GM23338 (cell line): ENCODE measurements around the gene MBNL1. TPM values are rescaled to one million over a fixed set of nuclear protein-coding genes. Genes with fewer than 3 reads are reported as not detected.

Experiments used
- ATAC-seq: fragments of 200-7000 bp; cut with Tn5 transposase; 3 replicates; pipeline ENCODE4 v1.9.1; 2020
- DNase-seq: peaks from one replicate; pipeline ENCODE4 v3.0.0-alpha.2; 2015; ENCODE audit warnings: low spot score
- H2AFZ ChIP-seq: fragments of 200-600 bp; sonication (generic); 2 replicates; pipeline ENCODE4 v1.8.0; 2016; ENCODE audit warnings: antibody characterized with exemption, mild to moderate bottlenecking, moderate library complexity
- H3F3A ChIP-seq: fragments of 200-600 bp; sonication (generic); replicated peaks from 2 replicates; pipeline ENCODE4 v1.8.0; 2017; ENCODE audit warnings: antibody characterized with exemption, mixed run types, low read depth
- H3K27ac ChIP-seq: fragments of 200-600 bp; sonication (generic); 2 replicates; pipeline ENCODE4 v1.6.1; 2016; ENCODE audit warnings: low read depth
- H3K27me3 ChIP-seq: fragments of 200-600 bp; sonication (generic); 2 replicates; pipeline ENCODE4 v1.8.0; 2016; ENCODE audit warnings: mild to moderate bottlenecking, mixed run types, moderate library complexity; ENCODE audit not compliant: insufficient read depth
- H3K36me3 ChIP-seq: fragments of 200-600 bp; sonication (generic); 2 replicates; pipeline ENCODE4 v1.8.0; 2016; ENCODE audit warnings: mild to moderate bottlenecking; ENCODE audit not compliant: insufficient read depth
- H3K4me1 ChIP-seq: fragments of 200-600 bp; sonication (generic); 2 replicates; pipeline ENCODE4 v1.8.0; 2016; ENCODE audit warnings: mild to moderate bottlenecking, moderate library complexity; ENCODE audit not compliant: insufficient read depth
- H3K4me2 ChIP-seq: fragments of 200-600 bp; sonication (generic); 2 replicates; pipeline ENCODE4 v1.7.1; 2017; ENCODE audit warnings: mixed run types
- H3K4me3 ChIP-seq: fragments of 200-600 bp; sonication (generic); 2 replicates; pipeline ENCODE4 v1.6.1; 2016; ENCODE audit warnings: mixed run types
- H3K79me2 ChIP-seq: fragments of 200-600 bp; sonication (generic); replicated peaks from 2 replicates; pipeline ENCODE4 v1.8.0; 2017; ENCODE audit warnings: mild to moderate bottlenecking; ENCODE audit not compliant: insufficient read depth
- H3K9me2 ChIP-seq: fragments of 200-600 bp; sonication (generic); 2 replicates; pipeline ENCODE4 v1.8.0; 2017; ENCODE audit not compliant: insufficient read depth
- H4K20me1 ChIP-seq: fragments of 200-600 bp; sonication (generic); replicated peaks from 2 replicates; pipeline ENCODE4 v1.8.0; 2017; ENCODE audit warnings: mild to moderate bottlenecking; ENCODE audit not compliant: insufficient read depth
- H3K27ac Mint-ChIP-seq: 2 replicates; pipeline ENCODE4 v1.8.0; 2020; ENCODE audit warnings: inconsistent platforms, mild to moderate bottlenecking, moderate library complexity, mixed read lengths
- H3K27me3 Mint-ChIP-seq: 3 replicates; pipeline ENCODE4 v1.8.0; 2022; ENCODE audit warnings: low read depth, mild to moderate bottlenecking, moderate library complexity, mixed read lengths, inconsistent platforms; ENCODE audit not compliant: insufficient read depth, poor library complexity
- H3K36me3 Mint-ChIP-seq: 3 replicates; pipeline ENCODE4 v1.8.0; 2021; ENCODE audit warnings: low read depth, mild to moderate bottlenecking, inconsistent platforms, moderate library complexity, mixed read lengths
- H3K4me1 Mint-ChIP-seq: 3 replicates; pipeline ENCODE4 v1.8.0; 2020; ENCODE audit warnings: mild to moderate bottlenecking, inconsistent platforms, mixed read lengths
- H3K4me3 Mint-ChIP-seq: 3 replicates; pipeline ENCODE4 v1.8.0; 2021; ENCODE audit warnings: moderate library complexity, mild to moderate bottlenecking, inconsistent platforms, mixed read lengths
- H3K9me3 Mint-ChIP-seq: 3 replicates; pipeline ENCODE4 v1.8.0; 2020; ENCODE audit warnings: moderate library complexity, mild to moderate bottlenecking, inconsistent platforms, mixed read lengths
- CREB1 ChIP-seq: fragments of 250-450 bp; sonication (Bioruptor Pico); IDR thresholded peaks from 2 replicates; pipeline ENCODE4 v1.5.0; 2020; ENCODE audit warnings: low read depth, mild to moderate bottlenecking, moderate library complexity
- EZH2 ChIP-seq: fragments of 200-600 bp; sonication (generic); IDR thresholded peaks from one replicate; pipeline ENCODE4 v1.8.0; 2017; ENCODE audit warnings: antibody characterized with exemption, mild to moderate bottlenecking, low read depth; ENCODE audit not compliant: unreplicated experiment
- EZH2phosphoT487 ChIP-seq: fragments of 200-600 bp; sonication (generic); IDR thresholded peaks from one replicate; pipeline ENCODE4 v1.8.1; 2018; ENCODE audit warnings: antibody characterized with exemption; ENCODE audit not compliant: unreplicated experiment
- NANOG ChIP-seq: IDR thresholded peaks from 2 replicates; pipeline ENCODE4 v1.6.1; 2016; ENCODE audit warnings: antibody characterized with exemption, borderline replicate concordance
- POLR2AphosphoS5 ChIP-seq: IDR thresholded peaks from 2 replicates; pipeline ENCODE4 v1.6.1; 2016; ENCODE audit warnings: antibody characterized with exemption, low read depth
- STAT1 ChIP-seq: IDR thresholded peaks from one replicate; pipeline ENCODE4 v1.6.1; 2016; ENCODE audit warnings: antibody characterized with exemption; ENCODE audit not compliant: unreplicated experiment
- ZNF114 ChIP-seq: fragments of 250-450 bp; sonication (Bioruptor Pico); IDR thresholded peaks from 2 replicates; pipeline ENCODE4 v1.5.0; 2020; ENCODE audit warnings: mild to moderate bottlenecking, moderate library complexity
- ZNF331 ChIP-seq: fragments of 250-450 bp; sonication (Bioruptor Pico); IDR thresholded peaks from 2 replicates; pipeline ENCODE4 v1.5.0; 2020; ENCODE audit warnings: low read depth, mild to moderate bottlenecking, moderate library complexity
- polyA plus RNA-seq: library from polyadenylated mRNA; unstranded; fragments of >200 nt; fragmentation: Nextera tagmentation; extraction: Ambion mirVana; gene quantifications from 2 replicates; pipeline ENCODE4 v1.2.1, GENCODE V29; 2016
- total RNA-seq: library from RNA; depleted of rRNA; stranded (reverse); fragments of >200 nt; shearing (Covaris generic); gene quantifications from 2 replicates; pipeline ENCODE4 v1.2.3, GENCODE V29; 2014
- TF ChIP-seq, protein P1 (sequence below): fragments of 250-450 bp; sonication (Bioruptor Pico); IDR thresholded peaks from 2 replicates; pipeline ENCODE4 v1.5.0; 2020; ENCODE audit warnings: mild to moderate bottlenecking, moderate library complexity
- TF ChIP-seq, protein P2 (sequence below): IDR thresholded peaks from 2 replicates; pipeline ENCODE4 v1.6.1; 2016; ENCODE audit warnings: antibody characterized with exemption
- TF ChIP-seq, protein P3 (sequence below), 2 experiments: fragments of 200-600 bp in 1 of 2; sonication (generic) in 1 of 2; conservative IDR thresholded peaks; 2 replicates each; pipeline versions ENCODE4 v1.5.1 to v1.6.1; 2016 to 2017; ENCODE audit warnings: antibody characterized with exemption in 2 of 2, low read depth in 2 of 2, mild to moderate bottlenecking in 2 of 2, moderate library complexity in 1 of 2
- TF ChIP-seq, protein P4 (sequence below): IDR thresholded peaks from one replicate; pipeline ENCODE4 v1.6.1; 2018; ENCODE audit warnings: antibody characterized with exemption; ENCODE audit not compliant: unreplicated experiment

The MBNL1 gene
- total and polyA plus RNA-seq, 2 experiments from 2014 or later: 9.4 to 23.2 TPM

DNA sequence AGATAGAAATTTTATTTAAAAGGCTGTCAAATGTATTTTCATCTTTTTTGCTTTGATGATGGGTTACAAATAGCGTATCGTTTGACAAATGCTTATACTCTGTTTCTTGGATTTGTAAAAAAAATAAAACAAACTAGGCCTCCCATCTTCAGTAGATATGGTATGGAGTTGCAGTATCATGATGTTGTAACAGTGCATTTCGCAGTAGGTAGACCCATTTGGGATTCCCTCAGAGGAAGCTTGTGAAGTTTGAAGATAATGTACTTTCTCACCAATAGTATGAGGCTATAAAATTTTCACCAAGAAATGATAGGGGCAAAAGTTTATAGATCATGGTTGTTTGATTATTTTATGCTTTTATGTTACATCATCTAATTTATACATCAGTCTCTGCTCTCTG lies 10.8 kb downstream of the MBNL1 start (continued):
- TF ChIP-seq, protein P1, sequence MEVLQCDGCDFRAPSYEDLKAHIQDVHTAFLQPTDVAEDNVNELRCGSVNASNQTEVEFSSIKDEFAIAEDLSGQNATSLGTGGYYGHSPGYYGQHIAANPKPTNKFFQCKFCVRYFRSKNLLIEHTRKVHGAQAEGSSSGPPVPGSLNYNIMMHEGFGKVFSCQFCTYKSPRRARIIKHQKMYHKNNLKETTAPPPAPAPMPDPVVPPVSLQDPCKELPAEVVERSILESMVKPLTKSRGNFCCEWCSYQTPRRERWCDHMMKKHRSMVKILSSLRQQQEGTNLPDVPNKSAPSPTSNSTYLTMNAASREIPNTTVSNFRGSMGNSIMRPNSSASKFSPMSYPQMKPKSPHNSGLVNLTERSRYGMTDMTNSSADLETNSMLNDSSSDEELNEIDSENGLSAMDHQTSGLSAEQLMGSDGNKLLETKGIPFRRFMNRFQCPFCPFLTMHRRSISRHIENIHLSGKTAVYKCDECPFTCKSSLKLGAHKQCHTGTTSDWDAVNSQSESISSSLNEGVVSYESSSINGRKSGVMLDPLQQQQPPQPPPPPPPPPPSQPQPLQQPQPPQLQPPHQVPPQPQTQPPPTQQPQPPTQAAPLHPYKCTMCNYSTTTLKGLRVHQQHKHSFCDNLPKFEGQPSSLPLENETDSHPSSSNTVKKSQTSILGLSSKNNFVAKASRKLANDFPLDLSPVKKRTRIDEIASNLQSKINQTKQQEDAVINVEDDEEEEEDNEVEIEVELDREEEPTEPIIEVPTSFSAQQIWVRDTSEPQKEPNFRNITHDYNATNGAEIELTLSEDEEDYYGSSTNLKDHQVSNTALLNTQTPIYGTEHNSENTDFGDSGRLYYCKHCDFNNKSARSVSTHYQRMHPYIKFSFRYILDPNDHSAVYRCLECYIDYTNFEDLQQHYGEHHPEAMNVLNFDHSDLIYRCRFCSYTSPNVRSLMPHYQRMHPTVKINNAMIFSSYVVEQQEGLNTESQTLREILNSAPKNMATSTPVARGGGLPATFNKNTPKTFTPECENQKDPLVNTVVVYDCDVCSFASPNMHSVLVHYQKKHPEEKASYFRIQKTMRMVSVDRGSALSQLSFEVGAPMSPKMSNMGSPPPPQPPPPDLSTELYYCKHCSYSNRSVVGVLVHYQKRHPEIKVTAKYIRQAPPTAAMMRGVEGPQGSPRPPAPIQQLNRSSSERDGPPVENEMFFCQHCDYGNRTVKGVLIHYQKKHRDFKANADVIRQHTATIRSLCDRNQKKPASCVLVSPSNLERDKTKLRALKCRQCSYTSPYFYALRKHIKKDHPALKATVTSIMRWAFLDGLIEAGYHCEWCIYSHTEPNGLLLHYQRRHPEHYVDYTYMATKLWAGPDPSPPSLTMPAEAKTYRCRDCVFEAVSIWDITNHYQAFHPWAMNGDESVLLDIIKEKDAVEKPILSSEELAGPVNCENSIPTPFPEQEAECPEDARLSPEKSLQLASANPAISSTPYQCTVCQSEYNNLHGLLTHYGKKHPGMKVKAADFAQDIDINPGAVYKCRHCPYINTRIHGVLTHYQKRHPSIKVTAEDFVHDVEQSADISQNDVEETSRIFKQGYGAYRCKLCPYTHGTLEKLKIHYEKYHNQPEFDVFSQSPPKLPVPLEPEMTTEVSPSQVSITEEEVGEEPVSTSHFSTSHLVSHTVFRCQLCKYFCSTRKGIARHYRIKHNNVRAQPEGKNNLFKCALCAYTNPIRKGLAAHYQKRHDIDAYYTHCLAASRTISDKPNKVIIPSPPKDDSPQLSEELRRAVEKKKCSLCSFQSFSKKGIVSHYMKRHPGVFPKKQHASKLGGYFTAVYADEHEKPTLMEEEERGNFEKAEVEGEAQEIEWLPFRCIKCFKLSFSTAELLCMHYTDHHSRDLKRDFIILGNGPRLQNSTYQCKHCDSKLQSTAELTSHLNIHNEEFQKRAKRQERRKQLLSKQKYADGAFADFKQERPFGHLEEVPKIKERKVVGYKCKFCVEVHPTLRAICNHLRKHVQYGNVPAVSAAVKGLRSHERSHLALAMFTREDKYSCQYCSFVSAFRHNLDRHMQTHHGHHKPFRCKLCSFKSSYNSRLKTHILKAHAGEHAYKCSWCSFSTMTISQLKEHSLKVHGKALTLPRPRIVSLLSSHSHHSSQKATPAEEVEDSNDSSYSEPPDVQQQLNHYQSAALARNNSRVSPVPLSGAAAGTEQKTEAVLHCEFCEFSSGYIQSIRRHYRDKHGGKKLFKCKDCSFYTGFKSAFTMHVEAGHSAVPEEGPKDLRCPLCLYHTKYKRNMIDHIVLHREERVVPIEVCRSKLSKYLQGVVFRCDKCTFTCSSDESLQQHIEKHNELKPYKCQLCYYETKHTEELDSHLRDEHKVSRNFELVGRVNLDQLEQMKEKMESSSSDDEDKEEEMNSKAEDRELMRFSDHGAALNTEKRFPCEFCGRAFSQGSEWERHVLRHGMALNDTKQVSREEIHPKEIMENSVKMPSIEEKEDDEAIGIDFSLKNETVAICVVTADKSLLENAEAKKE (CRISPR knock-in tag): no peak
- TF ChIP-seq, protein P2, sequence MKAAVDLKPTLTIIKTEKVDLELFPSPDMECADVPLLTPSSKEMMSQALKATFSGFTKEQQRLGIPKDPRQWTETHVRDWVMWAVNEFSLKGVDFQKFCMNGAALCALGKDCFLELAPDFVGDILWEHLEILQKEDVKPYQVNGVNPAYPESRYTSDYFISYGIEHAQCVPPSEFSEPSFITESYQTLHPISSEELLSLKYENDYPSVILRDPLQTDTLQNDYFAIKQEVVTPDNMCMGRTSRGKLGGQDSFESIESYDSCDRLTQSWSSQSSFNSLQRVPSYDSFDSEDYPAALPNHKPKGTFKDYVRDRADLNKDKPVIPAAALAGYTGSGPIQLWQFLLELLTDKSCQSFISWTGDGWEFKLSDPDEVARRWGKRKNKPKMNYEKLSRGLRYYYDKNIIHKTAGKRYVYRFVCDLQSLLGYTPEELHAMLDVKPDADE: no peak
- no peak for TF ChIP-seq POLR2AphosphoS5
- no peak for TF ChIP-seq STAT1
- no peak for TF ChIP-seq NANOG

DNA sequence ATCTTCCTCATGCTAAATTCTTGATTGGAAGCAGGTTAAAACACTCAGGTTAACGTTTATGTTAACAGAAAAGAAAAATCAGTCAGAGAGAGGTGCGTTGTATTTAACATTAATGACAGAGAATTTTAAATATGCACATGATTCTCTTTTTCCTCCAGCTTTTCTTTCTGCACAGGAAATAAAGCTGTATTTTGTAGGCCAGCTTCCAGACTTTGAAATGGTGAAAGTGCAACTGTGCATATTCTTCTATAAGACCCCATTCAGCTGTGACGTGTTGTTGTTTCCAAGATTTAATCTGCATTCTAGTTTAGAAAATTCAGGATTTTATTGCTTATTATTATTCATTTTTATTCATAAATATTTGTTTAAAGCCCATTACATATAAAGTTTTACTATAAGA lies 11.8 kb downstream of the MBNL1 start:
- peaks cover 17% of the 10 kb centered on the region for H3K4me1 ChIP-seq
- no peaks in the 10 kb centered on the region for H3K36me3 ChIP-seq
- no peak overlapping the region for H2AFZ ChIP-seq
- Mint-ChIP-seq H3K36me3 (no peaks in the 10 kb centered on the region), H3K27me3 (peaks cover 1% of the 10 kb centered on the region), H3K27ac (no peak overlapping the region; the same call in 1 of the 2 replicates), H3K9me3 (no peaks in the 10 kb centered on the region), H3K4me3 (no peak overlapping the region), H3K4me1 (peaks cover 45% of the 10 kb centered on the region)
- H3K27me3 ChIP-seq: no peaks in the 10 kb centered on the region
- H3K4me2 ChIP-seq: no peak overlapping the region
- H4K20me1 ChIP-seq: no peaks in the 10 kb centered on the region; the same call in 1 of the 2 replicates
- H3K9me2 ChIP-seq: no peaks in the 10 kb centered on the region
- DNase-seq (no peak), ATAC-seq (no peak)
- H3F3A ChIP-seq: no peaks in the 10 kb centered on the region
- H3K79me2 ChIP-seq: peaks cover 97% of the 10 kb centered on the region
- no peak overlapping the region for H3K27ac ChIP-seq
- H3K4me3 ChIP-seq: no peak overlapping the region
- TF ChIP-seq ZNF331 (CRISPR knock-in tag) (no peak), CREB1 (CRISPR knock-in tag) (no peak), ZNF114 (CRISPR knock-in tag) (no peak), EZH2 (no peak), EZH2phosphoT487 (no peak), POLR2AphosphoS5 (no peak), NANOG (no peak)
- TF ChIP-seq, protein P3, sequence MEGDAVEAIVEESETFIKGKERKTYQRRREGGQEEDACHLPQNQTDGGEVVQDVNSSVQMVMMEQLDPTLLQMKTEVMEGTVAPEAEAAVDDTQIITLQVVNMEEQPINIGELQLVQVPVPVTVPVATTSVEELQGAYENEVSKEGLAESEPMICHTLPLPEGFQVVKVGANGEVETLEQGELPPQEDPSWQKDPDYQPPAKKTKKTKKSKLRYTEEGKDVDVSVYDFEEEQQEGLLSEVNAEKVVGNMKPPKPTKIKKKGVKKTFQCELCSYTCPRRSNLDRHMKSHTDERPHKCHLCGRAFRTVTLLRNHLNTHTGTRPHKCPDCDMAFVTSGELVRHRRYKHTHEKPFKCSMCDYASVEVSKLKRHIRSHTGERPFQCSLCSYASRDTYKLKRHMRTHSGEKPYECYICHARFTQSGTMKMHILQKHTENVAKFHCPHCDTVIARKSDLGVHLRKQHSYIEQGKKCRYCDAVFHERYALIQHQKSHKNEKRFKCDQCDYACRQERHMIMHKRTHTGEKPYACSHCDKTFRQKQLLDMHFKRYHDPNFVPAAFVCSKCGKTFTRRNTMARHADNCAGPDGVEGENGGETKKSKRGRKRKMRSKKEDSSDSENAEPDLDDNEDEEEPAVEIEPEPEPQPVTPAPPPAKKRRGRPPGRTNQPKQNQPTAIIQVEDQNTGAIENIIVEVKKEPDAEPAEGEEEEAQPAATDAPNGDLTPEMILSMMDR (conservative IDR thresholded peaks at IDR 0.05; ENCODE audit: low read depth in 2 of 2): no peak
- TF ChIP-seq, protein P4, sequence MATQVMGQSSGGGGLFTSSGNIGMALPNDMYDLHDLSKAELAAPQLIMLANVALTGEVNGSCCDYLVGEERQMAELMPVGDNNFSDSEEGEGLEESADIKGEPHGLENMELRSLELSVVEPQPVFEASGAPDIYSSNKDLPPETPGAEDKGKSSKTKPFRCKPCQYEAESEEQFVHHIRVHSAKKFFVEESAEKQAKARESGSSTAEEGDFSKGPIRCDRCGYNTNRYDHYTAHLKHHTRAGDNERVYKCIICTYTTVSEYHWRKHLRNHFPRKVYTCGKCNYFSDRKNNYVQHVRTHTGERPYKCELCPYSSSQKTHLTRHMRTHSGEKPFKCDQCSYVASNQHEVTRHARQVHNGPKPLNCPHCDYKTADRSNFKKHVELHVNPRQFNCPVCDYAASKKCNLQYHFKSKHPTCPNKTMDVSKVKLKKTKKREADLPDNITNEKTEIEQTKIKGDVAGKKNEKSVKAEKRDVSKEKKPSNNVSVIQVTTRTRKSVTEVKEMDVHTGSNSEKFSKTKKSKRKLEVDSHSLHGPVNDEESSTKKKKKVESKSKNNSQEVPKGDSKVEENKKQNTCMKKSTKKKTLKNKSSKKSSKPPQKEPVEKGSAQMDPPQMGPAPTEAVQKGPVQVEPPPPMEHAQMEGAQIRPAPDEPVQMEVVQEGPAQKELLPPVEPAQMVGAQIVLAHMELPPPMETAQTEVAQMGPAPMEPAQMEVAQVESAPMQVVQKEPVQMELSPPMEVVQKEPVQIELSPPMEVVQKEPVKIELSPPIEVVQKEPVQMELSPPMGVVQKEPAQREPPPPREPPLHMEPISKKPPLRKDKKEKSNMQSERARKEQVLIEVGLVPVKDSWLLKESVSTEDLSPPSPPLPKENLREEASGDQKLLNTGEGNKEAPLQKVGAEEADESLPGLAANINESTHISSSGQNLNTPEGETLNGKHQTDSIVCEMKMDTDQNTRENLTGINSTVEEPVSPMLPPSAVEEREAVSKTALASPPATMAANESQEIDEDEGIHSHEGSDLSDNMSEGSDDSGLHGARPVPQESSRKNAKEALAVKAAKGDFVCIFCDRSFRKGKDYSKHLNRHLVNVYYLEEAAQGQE: no peak
